ENCODE data around the gene ZNF423.

The ZNF423 gene

DNA sequence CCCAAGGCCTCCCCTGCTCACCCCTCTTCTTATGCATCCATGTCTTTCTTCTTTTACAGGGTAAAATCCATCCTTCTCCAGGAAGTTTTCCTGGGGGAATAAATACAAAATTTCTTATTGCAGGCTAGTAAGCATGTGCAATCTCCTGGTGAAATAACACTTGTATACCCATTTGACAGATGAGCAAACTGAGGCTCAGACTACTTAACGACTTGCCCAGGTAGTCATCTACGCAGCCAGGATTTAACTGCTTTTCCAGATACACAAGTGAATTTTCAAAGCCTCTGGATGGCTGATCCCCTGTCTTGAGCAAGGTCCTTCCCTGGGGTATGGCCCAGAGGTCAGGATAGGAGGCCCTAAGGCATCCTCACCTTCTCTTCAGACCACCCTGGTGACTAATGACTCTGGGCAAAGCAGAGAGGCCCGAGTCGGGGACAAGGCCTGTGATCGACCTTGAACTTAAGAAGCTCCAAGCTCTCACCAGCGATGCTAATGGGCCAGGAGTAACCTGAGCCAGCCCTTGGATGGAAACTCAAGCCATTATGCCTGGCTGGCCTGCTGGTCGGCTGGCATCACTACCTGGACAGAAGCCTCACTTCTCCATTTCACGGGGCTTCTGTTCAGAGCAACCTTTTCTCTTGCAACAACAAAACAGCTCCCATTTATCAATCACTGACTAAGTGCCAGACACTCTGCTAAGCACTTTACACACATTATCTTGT is 33.1 kb downstream of the ZNF423 start:
- no peak for DNase-seq

DNA sequence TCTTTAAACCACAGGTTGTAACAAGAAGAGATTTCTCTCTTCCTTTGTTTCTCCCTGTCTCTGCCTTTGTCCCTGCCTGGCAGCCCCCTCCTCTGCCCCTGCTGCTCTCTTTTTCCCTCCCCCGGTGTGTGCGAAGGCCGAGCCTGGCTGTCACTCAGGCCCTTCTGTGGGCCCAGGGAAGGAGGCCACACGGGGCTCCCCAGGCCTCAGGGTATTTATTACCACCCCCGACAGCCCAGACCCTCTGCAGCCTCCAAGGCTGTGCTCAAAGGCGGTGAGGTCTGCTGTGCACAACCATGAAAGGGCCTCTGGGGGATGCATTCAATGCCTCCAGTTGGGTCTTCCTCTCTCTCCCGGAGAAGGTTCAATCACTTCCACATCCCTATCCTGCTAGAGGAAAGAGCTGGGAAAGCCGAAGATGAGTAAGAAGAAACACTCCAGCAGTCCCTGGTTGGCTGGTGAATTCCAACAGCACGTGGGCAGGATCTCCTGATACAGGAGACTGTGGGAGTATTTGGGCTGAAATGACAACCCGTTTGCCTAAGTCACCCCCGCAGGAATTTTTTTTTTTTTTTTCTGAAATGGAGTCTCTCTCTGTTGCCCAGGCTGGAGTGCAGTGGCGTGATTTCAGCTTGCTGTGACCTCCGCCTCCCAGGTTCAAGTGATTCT is 34.2 kb downstream of the ZNF423 start:
- no peak for DNase-seq

DNA sequence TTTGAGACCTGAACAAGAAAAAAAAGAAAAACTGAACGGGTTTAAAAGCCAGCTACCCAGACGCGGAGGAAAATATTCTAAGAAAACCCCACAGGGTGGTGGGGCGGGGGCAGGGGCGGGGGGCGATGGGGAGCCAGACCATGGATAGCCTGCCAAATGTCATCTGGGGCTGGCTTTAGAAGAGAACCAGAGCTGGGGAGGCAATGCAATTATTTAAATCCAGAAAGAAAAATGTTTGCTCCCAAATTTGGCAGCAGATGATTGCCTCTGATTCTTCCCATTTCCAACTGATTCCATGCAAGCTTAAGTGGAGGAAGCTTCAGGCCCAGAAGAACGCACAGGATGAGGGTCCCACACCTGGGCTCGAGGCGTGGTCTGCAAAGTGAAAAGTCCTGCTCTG is 34.8 kb downstream of the ZNF423 start:
- no peak for DNase-seq

DNA sequence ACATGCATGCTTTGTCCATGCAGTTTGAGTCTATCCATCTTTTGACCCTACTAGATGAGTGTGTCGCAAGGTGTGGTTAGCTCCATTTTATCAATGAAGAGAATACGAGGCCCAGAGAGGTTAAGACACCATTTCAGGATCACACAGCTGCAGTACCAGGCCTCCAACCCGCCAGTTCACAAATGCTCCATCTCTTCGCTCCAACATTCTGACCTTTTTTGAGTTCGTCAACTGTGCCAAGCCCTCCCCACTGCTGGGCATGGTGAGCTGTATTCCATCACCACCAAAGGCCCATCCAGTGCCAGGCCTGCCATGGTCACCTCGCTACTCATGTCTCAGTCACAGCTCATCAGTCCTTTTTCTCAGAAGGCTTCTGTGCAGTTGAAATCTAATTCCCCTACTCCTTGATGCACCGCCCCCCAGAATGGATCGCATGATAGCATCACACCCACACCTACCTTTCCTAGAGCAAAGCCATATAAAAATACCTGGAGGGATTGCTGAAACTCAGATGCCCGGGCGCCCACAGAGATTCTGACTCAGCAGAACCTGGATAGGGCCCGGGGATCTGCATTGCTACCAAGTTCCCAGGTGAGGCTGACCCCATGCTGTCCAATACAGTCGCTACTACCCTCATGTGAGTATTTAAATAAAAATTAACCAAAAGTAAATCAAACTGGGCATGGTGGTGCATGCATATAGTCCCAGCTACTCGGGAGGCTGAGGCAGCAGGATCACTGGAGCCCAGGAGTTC is 38.0 kb downstream of the ZNF423 start:
- no peak for DNase-seq

DNA sequence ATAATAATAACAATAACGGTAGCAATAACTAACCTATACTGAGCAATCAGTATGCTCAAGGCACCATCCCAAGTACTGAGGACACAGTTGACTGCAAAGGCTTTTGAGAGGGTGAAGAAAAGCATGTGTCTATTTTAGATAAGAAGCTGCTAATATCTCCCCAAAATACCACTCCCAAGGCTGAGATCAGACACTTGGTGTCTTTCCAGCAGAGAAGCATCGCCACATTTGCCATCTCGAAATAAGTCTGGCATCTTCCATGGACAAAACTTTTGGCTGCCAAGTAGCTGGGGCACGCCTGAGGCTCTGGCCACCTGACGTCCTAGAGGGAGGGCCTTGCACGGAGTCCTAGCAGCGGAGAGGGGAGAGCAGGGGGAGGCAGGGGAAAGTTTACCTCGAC is 39.0 kb downstream of the ZNF423 start:
- DNase-seq = no peak

DNA sequence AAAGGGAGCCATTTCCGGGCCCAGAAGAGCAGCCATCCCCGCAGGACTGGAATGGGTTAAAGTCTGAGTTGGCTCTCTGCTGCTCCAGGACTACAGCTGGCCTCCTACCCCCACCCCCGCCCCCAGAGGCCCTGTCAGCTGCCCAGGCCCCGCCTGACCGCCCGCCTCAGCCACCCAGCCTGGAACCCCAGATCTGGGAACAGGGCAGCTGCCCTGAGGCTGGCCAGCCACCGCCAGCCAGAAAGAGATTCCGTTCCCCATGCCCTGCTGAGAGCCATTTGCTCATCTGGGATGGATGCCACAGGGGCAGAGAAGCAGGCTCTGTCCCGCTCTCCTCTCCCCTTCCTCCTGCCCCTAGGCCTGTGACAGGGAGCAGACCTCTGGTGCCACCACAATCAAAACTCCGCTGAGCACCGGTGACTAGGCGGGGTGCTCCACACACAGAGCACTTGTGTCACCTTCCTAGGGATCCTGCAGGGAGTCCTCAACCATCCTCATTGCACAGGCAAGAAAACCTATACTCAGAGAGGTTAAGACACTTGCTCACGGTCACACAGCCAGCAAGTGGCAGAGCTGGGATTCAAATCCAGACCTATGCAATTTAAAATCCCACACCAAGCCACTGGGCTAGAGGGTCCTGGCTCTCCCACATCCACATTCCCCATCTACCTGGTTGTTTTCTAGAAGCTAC is 44.1 kb downstream of the ZNF423 start:
- DNase-seq = no peak

DNA sequence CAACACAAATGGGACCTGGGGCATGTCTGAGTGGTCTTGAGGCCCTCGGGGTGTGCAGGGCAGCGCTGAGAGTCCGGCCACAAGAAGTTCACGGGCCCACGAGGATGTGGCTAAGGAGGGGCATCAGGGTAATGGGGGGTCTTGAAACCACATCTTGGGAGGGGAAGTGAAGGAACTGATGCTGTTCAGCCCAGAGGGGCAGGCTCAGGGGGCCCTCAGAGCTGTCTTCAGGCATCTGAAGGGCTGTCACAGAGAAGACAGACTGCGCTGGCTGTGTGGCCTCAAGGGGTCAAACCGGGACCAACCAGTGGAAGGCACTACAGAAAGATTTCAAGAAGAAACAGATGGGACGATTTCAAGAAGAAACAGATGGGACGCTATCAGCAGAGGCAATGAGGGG is 45.1 kb downstream of the ZNF423 start:
- no peak for DNase-seq

DNA sequence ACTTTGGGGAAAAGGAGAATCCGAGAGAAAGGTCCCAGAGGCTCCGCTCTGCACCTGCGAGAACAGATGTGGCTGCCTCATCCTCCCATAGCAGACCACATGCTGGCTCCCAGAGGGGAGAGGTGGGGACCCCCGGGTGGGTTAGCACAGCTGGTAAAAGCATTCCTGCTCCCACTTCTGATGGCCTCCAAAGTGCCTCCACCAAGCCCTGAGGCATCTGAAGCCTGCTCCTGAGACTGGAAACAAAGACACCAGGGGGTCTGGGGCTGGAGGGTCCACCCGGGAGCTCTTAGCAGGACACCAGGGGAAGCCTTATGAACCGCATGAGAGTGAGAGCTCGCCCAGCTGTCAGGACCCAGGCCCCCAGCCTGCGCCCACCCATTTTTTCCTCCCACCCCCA is 46.4 kb downstream of the ZNF423 start:
- no peak for DNase-seq

DNA sequence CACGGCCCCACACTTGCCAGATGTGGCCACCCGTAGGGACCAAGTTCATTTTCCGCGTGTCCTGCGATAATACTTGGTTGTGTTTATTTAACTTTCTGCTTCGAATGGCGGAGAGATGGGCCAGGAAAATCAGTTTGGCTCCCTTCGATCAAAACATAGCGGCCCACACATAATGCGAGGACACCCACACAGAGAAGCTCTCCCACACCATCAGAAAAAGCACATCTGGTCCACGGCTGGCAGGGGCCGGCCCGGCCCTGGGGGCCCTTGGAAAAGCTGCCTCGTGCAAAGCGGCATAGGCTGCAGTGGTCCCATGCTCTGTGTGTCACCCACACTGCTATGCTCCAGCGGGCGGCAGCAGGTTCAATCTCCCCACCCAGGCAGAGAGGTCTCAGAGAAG is 46.9 kb downstream of the ZNF423 start:
- no peak for DNase-seq

DNA sequence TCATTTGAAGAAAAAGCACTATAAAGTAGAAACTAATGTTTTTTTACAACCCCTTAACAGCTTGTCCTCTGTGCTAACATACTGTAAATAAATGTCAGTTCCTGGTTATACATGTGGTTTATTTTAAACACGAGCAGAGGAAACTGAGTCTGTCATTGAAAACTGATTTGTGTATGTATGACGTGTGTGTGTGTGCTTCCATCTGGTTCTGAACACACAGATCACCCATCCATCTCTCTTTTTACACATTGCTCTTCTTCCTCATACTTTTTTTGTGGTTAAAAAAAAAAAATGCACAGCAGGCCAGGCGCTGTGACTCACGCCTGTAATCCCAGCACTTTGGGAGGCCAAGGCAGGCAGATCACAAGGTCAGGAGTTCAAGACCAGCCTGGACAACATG is 49.5 kb downstream of the ZNF423 start:
- no peak for DNase-seq

DNA sequence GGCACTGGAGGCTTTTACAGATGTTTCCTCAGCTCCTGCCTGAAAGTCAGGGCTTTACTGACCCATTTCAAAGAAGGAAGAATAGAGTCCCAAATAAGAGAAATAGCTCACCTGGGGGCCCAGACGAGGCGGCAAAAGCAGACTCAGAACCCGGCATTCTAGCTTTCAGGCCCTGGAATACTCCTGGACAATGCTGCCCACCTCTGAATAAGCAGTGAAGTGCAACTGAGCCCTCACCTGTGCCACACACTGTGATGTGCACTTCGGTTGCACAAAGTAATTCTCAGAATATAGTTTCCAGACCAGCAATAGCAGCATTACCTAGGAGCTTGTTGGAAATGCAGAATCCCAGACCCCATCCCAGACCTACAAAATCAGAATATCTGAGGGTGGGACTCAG is 54.6 kb downstream of the ZNF423 start:
- no peak for DNase-seq

DNA sequence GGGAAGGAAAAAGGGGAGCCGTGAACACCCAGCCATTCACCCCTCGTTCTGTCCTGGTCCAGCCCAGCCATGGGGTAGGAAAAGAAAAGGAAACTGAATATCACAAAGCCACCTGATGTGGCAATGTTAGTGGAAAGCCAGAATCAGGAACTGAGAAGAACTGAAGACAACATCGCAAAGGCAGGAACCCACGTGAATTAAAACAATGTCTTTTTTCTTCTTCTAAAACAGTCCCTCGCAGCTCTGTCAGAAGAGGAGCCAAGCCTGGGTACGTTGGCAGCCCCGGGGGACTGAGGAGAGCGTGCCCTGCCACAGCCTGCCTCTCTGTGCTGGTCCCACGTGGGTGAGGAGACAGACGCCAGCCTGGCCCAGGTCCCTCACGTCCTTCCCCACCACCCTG is 55.0 kb downstream of the ZNF423 start:
- DNase-seq = no peak

DNA sequence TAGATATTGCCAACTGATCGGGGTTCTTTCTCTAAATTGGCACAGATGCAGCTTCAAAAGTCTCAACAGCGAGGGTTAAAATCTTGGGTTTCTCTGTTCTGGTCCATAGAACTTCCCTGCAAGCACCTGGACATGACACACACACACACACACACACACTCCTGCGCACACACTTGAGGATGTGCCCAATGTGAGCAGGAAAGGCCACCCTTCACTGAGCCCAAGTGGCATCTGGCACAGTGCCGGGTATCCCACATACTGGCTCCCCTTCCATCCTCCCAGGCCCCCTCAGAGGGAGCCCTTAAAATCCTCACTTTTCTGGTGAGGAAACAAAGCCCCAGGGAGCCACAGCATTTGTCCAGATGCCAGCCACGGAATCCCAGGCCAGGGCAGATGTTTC is 55.5 kb downstream of the ZNF423 start:
- no peak for DNase-seq

DNA sequence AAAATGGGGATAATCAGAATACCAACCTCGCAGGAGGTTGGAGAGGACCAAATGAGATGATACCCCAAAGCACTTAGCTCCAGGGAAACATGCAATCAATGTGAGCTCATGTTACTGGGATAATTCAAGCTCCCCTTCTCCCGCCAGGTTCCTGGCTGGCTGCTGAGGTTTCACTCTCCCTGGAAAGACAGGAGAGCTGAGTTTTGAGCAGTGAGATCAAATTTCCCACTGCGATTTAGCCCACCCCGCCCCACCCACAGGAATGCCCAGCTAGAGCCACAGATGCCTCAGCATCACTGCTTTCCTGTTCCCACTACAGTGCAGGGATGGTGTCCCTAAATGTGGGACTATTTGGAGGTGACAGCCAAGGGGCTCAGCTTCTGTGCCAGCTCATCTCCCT is 56.7 kb downstream of the ZNF423 start:
- DNase-seq = no peak

DNA sequence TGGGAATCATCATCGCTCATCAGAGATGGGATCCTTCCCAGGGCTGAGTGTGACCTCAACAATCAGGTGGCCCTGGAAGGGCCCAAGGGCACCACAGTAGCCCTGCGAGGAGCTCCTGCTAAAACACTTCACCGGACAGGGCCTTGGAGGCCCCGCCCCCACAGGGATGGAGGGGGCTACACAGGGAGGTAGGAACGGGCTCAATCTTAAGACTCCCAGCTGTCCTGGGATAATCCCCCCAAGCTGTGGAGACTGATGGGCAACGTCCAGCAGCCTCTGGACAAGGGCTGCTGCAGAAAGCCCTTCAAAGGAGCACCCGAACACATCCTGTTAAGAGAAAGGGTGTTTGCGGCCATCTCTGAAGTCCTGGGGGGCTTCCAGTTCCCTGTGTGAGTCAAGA is 60.4 kb downstream of the ZNF423 start:
- DNase-seq = no peak

DNA sequence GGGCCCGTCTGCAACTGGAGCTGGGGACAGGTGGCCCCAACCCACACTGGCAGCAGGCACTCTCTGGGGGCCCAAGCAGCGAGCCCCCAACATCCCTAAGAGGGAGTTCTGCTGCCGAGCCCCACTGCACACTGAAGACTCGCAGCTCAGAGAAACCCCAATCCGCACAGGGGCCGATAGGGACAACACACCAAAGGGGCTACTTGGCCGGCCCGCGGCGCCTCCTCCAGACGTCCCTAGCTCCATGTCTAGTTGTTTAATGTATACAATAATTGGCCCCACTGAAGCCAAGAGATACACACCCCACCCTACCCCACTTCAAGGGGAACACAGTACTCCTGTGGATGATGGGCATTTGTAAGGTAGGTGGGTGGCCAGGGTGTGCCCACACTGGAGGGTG is 62.7 kb downstream of the ZNF423 start:
- DNase-seq = no peak

DNA sequence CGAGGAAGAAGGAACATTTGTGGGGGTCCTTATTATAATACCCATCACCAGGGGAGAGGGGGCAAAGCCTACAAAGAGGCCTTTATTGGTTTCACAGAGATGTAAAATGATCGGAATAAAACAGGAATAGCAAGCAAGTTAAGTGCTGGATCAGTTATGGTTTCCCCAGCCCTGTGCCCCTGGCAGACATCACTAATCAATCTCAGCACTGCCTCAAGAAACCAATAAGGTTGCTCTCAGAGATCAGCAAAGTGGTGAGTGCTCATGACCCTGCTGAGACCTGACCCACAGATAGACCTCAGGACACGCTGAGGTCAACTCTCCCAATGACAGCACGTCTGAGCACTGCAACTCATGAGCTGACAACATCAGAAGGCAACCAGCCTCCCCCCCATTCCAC is 66.3 kb downstream of the ZNF423 start:
- no peak for DNase-seq

DNA sequence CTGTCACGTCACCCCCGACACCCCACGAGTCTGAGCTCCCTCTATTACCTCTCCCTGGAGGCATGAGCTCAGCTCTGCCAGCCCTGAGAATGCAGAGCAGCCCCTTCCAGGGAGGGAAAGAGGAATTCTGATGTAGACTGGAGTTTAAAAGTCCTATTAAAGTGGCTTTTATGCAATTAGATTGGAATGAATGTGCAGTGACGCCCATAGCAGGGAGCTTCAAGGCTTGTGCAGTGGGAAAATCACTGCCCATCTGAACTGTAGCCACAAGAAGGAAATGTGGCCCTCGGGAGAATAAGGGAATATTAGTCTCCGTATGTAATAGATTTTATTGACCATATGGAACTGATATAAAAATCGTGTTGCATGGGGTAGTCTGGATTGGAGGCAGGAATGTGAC is 66.9 kb downstream of the ZNF423 start:
- DNase-seq = no peak

DNA sequence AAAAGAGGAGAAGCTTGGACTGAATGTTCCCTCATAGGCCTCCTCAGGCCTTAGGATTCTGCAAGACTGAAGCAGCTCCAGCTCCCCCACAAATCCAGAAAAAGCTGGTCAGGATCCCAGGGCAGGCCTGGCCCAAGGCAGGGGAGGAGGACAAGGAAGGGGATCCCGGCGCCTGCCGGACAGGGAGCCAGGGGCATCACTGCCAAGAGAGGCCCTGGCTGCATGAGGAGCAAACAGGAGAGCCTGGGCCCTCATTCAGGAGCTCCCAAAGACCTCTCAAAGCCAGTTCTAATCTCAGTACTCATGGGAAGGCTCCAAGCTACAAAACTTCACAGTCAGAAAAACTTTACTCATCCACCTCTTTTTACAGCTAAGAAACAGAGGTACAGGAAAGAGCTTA is 67.3 kb downstream of the ZNF423 start:
- no peak for DNase-seq

DNA sequence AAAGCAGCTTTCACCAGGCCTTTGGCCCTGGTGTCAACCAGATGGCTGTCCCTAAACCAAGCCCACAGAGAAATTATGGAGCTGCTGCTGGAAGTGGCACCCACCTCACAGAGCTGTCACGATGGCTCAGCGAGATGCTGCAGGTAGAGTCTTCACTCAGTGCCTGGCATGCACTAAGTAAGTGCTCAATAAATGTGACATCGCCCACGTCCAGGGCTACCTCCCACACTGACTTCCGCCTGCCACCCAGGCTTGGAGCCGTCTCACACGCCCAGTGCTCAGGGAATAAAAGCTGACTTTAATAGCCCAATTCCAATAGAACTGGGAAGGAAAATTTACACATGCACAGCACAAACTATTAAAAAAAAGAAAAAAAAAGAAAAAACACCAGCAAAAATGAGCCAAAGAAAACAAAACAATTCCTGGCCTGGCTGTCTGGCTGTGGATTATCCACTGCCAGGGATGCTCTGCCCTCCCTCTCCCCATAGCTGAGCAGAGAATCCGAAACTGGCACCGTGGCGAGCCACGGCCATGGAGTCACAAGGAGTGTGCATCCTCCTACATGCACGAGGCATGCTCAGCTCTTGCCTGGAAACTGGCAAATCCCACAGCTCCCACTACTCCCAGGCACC is 68.9 kb downstream of the ZNF423 start:
- DNase-seq = no peak

DNA sequence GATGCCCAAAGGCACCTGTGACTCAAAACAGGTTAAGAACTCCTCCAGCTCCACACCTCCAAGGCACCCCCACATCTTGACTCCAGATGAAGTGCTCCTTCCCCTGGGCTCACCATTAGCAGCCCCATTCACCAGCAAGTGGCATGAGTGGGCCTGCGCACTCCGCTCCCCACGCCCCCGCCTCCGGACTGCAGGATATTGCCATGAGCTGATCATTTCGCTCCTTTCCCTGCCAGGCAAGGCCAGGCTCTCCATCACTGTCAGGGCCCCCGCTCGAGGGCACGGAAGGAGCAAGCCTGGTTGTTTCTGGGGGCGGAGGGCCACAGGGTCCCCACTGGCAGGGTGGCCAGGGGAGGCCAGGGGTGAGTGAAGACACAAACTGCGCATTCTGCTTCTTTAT is 69.9 kb downstream of the ZNF423 start:
- DNase-seq = no peak

DNA sequence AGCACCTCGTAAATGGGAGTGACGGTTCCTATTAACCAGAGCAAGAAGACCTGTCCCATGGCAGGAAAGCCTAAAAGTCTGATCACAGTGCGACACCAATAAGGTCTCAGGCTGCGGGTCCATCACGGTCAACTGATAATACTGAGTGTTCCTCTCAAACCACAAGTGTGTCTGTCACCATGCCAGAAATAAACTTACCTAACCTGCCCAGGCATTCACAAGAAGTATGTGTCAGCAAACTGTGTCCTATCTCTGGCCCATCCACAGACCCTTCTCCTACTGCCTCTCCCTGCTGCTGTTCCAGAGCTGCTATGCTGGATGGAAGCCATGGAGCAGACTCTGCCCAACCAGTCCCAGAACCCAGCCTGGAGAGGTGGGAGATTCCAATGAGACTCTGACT is 73.5 kb downstream of the ZNF423 start:
- DNase-seq = no peak

DNA sequence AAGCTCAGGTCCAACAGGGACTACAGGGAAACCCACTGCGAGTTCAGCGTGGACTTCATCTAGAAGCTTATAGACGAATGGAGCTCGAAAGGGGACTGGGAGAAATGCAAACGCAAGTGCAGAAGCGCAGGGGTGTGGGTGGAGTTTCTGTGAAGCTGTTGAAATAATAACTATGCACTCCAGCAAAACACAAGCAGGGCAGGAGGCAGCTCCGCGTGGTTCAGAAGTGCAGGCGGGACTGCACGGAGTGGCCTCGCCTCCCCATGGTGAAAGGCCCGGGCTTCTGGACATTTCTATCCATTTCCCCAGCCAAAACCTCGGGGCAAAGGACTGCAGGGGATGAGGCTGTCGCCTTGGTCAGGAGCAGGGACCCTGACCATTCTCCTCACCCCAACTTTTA is 74.5 kb downstream of the ZNF423 start:
- DNase-seq = no peak

All from SHP77 (cell line).